Endothelial cell of umbilical vein (primary cell): Measurements from ENCODE around the gene UBTD1. TPM values are rescaled to one million over a fixed set of nuclear protein-coding genes. Genes with fewer than 3 reads are reported as not detected.

ENCODE experiments used
- BruUV-seq: library from RNA; stranded (reverse); fragments of 400-500 nt; replicated peaks from 2 replicates; lab custom pipeline; 2021; lab: Mats Ljungman, UMichigan
- CTCF ChIA-PET: fragments of 300-600, 350-600 bp; sonication (Branson Sonifier 250); formaldehyde crosslinking; loops from one replicate; lab custom pipeline; 2021; ENCODE audit warnings: antibody characterized with exemption, inconsistent platforms; lab: Charles Lee
- POLR2A ChIA-PET: fragments of 300-600, 350-600 bp; sonication (Branson Sonifier 250); formaldehyde crosslinking; loops from one replicate; lab custom pipeline; 2021; ENCODE audit warnings: antibody characterized with exemption, inconsistent platforms; lab: Charles Lee
- DNase-seq: peaks from one replicate; pipeline ENCODE4 v3.0.0-alpha.2; 2011; ENCODE audit warnings: low read depth, low spot score
- FAIRE-seq: peaks from 2 replicates; lab custom pipeline; 2011; peaks lifted over from hg19 to GRCh38; lab: Jason Lieb, UNC
- H2AFZ ChIP-seq: 2 replicates; pipeline ENCODE4 v1.6.0; 2012; ENCODE audit warnings: low read depth, low read length, control low read depth, inconsistent platforms
- H3K27ac ChIP-seq: 2 replicates; pipeline ENCODE4 v1.5.1; 2011; ENCODE audit warnings: low read depth, mild to moderate bottlenecking, control low read depth, low read length, moderate library complexity; ENCODE audit not compliant: insufficient read depth
- H3K27me3 ChIP-seq, 2 experiments: 2 replicates each; pipeline versions ENCODE4 v1.6.0 to v1.6.1; 2011; ENCODE audit warnings: low read length in 2 of 2, mixed read lengths in 1 of 2; ENCODE audit not compliant: control insufficient read depth in 2 of 2, insufficient read depth in 2 of 2
- H3K36me3 ChIP-seq, 2 experiments: 2 replicates in 1 of 2; 3 replicates in 1 of 2; pipeline ENCODE4 v1.5.1; 2011; ENCODE audit warnings: low read length in 2 of 2, mild to moderate bottlenecking in 1 of 2, moderate library complexity in 1 of 2; ENCODE audit not compliant: control insufficient read depth in 2 of 2, insufficient read depth in 2 of 2; ENCODE audit errors: extremely low read depth in 1 of 2
- H3K4me1 ChIP-seq: 3 replicates; pipeline ENCODE4 v1.5.1; 2011; ENCODE audit warnings: mild to moderate bottlenecking, low read length; ENCODE audit not compliant: control insufficient read depth, insufficient read depth; ENCODE audit errors: extremely low read depth
- H3K4me2 ChIP-seq: 2 replicates; pipeline ENCODE4 v1.6.1; 2011; ENCODE audit warnings: low read length, control low read depth, mixed read lengths; ENCODE audit not compliant: insufficient read depth
- H3K4me3 ChIP-seq, 3 experiments: fragments of 200-600 bp in 1 of 3; sonication (generic), shearing (Covaris generic) in 1 of 3; replicated peaks in 1 of 3; 2 replicates each; pipeline ENCODE4 v1.5.1; 2011 to 2016; ENCODE audit warnings: control low read depth in 3 of 3, low read length in 3 of 3, mild to moderate bottlenecking in 2 of 3, inconsistent platforms in 1 of 3, low read depth in 1 of 3, moderate library complexity in 1 of 3; ENCODE audit not compliant: insufficient read depth in 1 of 3
- H3K79me2 ChIP-seq: 2 replicates; pipeline ENCODE4 v1.6.0; 2012; ENCODE audit warnings: low read length, inconsistent platforms; ENCODE audit not compliant: control insufficient read depth, insufficient read depth
- H3K9ac ChIP-seq: replicated peaks from 2 replicates; pipeline ENCODE3; 2011; ENCODE audit warnings: low read length, control low read depth; ENCODE audit not compliant: insufficient read depth; ENCODE audit errors: extremely low read depth
- H3K9me1 ChIP-seq: replicated peaks from 3 replicates; pipeline ENCODE4 v1.6.0; 2011; ENCODE audit warnings: mild to moderate bottlenecking, low read length; ENCODE audit not compliant: control insufficient read depth, insufficient read depth; ENCODE audit errors: extremely low read depth
- H3K9me3 ChIP-seq: replicated peaks from 2 replicates; pipeline ENCODE4 v1.5.1; 2012; ENCODE audit warnings: low read length, inconsistent platforms; ENCODE audit not compliant: control insufficient read depth, insufficient read depth
- H4K20me1 ChIP-seq: replicated peaks from 2 replicates; pipeline ENCODE3; 2011; ENCODE audit warnings: mild to moderate bottlenecking, low read length; ENCODE audit not compliant: control insufficient read depth, insufficient read depth; ENCODE audit errors: extremely low read depth
- CTCF ChIP-seq, 2 donors: IDR thresholded peaks; 1 replicate in 1 of 2; 2 replicates in 1 of 2; pipeline ENCODE4 v1.5.1; 2011; ENCODE audit warnings: low read length in 2 of 2, mild to moderate bottlenecking in 2 of 2, moderate library complexity in 2 of 2, control low read depth in 1 of 2, inconsistent platforms in 1 of 2, low read depth in 1 of 2; ENCODE audit not compliant: insufficient read depth in 1 of 2; ENCODE audit errors: extremely low read depth in 1 of 2
- EZH2 ChIP-seq: IDR thresholded peaks from 2 replicates; pipeline ENCODE4 v1.6.1; 2012; ENCODE audit warnings: borderline replicate concordance, low read depth, mild to moderate bottlenecking, moderate library complexity, low read length, inconsistent platforms; ENCODE audit not compliant: severe bottlenecking
- FOS ChIP-seq: IDR thresholded peaks from 2 replicates; pipeline ENCODE4 v1.6.1; 2011; ENCODE audit warnings: mild to moderate bottlenecking, low read length, moderate library complexity, borderline replicate concordance; ENCODE audit not compliant: insufficient read depth
- GATA2 ChIP-seq: IDR thresholded peaks from 2 replicates; pipeline ENCODE4 v1.7.0; 2011; ENCODE audit warnings: low read depth, mild to moderate bottlenecking, moderate library complexity, mixed read lengths, low read length; ENCODE audit not compliant: insufficient read length, insufficient read depth
- JUN ChIP-seq: IDR thresholded peaks from 2 replicates; pipeline ENCODE4 v1.6.1; 2011; ENCODE audit warnings: borderline replicate concordance, low read depth; ENCODE audit not compliant: insufficient read length, insufficient read depth
- MAX ChIP-seq: IDR thresholded peaks from 2 replicates; pipeline ENCODE4 v1.6.1; 2011; ENCODE audit not compliant: insufficient read depth, insufficient read length
- MYC ChIP-seq: IDR thresholded peaks from one replicate; pipeline ENCODE4 v1.6.1; 2011; ENCODE audit warnings: mild to moderate bottlenecking, low read depth, low read length
- POLR2A ChIP-seq: IDR thresholded peaks from 2 replicates; pipeline ENCODE4 v1.6.1; 2012; ENCODE audit warnings: low read depth, mild to moderate bottlenecking, control low read depth, low read length
- POLR2AphosphoS5 ChIP-seq: IDR thresholded peaks from 2 replicates; pipeline ENCODE4 v1.6.1; 2012; ENCODE audit warnings: low read depth, mild to moderate bottlenecking, control low read depth, low read length, moderate library complexity; ENCODE audit not compliant: insufficient read depth
- dilution Hi-C: fragments of 300-500 bp; cut with MboI; formaldehyde crosslinking; loops from one replicate; pipeline ENCODE4 v1.15.0; 2019; ENCODE audit warnings: low sequenced_read_pairs; ENCODE audit not compliant: extremely low pct_ligation_motif_present
- intact Hi-C: fragments of 100-400 bp; cut with micrococcal nuclease; formaldehyde crosslinking; loops from one replicate; pipeline ENCODE4 v1.10.0; 2022
- polyA plus RNA-seq, 4 experiments: library from polyadenylated mRNA; depleted of rRNA in 3 of 4; stranded (reverse) in 3 of 4; unstranded in 1 of 4; fragments of >200 nt; gene quantifications; 2 replicates each; pipeline versions ENCODE4 v1.2.1 to v1.2.3, GENCODE V29; 2011 to 2012; ENCODE audit warnings: missing spikeins in 1 of 4
- total RNA-seq: library from RNA; stranded (reverse); gene quantifications from 2 replicates; pipeline ENCODE4 v1.2.3, GENCODE V29; 2021

UBTD1 gene
- total and polyA plus RNA-seq, 2 donors (not counting 3 experiments of a cell fraction or from before 2014, with no cell fraction given), result 42.6 to 63.7 TPM

GRCh38 chr10:97494863-97495506 is 3.7 kb upstream of the UBTD1 start:
- Histone ChIP-seq H3K27me3 (no peaks in the 10 kb centered on the region), H3K79me2 (peaks cover 77% of the 10 kb centered on the region), H2AFZ (no peak overlapping the region), H4K20me1 (peaks cover 2% of the 10 kb centered on the region), H3K36me3 (no peaks in the 10 kb centered on the region), H3K27ac (no peak overlapping the region), H3K4me1 (peaks cover 24% of the 10 kb centered on the region), H3K4me3 (no peak overlapping the region), H3K9me1 (no peaks in the 10 kb centered on the region), H3K9ac (peak overlapping the region; percentile 12), H3K4me2 (peak overlapping the region; percentile 5), H3K9me3 (no peaks in the 10 kb centered on the region)
- CTCF ChIA-PET, result interaction anchor here (0.7 to 2.0 kb wide), 5 partner anchors 11 to 122 kb away, joined by 3 to 12 read pairs (median 3); no protein-coding TSS in a partner anchor
- dilution Hi-C loops (no loop called here), intact Hi-C loops (loop anchor here (5.0 to 10.0 kb wide), 2 partner anchors 68 to 240 kb away; partner anchors contain the start of genes PGAM1 and ZFYVE27)
- POLR2A ChIA-PET, result no interaction called here
- peak; percentile 40 for DNase-seq
- BruUV-seq, result no TSS peak
- peak; percentile 78 for FAIRE-seq
- TF ChIP-seq POLR2AphosphoS5, result no peak
- no peak for TF ChIP-seq FOS
- no peak for TF ChIP-seq MYC
- no peak for TF ChIP-seq GATA2
- TF ChIP-seq JUN, result no peak
- TF ChIP-seq CTCF (IDR thresholded peaks at IDR 0.05; ENCODE audit: extremely low read depth in 1 of 2, insufficient read depth in 1 of 2, low read depth in 1 of 2, low read length in 2 of 2), result no peak
- no peak for TF ChIP-seq POLR2A
- no peak for TF ChIP-seq MAX
- no peak for TF ChIP-seq EZH2
